HEK293T (cell line): Measurements from ENCODE around the gene LSP1.

Experiments
- CTCF ChIA-PET: fragments of 350-600 bp; formaldehyde crosslinking; extraction: SDS; loops from one replicate; lab custom pipeline; 2021; ENCODE audit warnings: antibody characterized with exemption, inconsistent platforms; lab: Yijun Ruan, JAX
- POLR2A ChIA-PET: fragments of 350-600 bp; formaldehyde crosslinking; extraction: SDS; loops from one replicate; lab custom pipeline; 2020; ENCODE audit warnings: antibody characterized with exemption, inconsistent platforms; lab: Yijun Ruan, JAX
- DNase-seq: peaks from one replicate; pipeline ENCODE4 v3.0.0; 2012; ENCODE audit warnings: mixed read lengths; ENCODE audit errors: extremely low spot score
- ARNT ChIP-seq: fragments of 450-650 bp; IDR thresholded peaks from 2 replicates; pipeline ENCODE4 v1.6.1; 2017; ENCODE audit warnings: mild to moderate bottlenecking
- BHLHE40 ChIP-seq: fragments of 450-650 bp; IDR thresholded peaks from 2 replicates; pipeline ENCODE4 v1.6.1; 2016; ENCODE audit warnings: mild to moderate bottlenecking, moderate library complexity, borderline replicate concordance
- CTBP1 ChIP-seq: fragments of 450-650 bp; IDR thresholded peaks from 2 replicates; pipeline ENCODE4 v1.6.1; 2016; ENCODE audit warnings: borderline replicate concordance
- ELF4 ChIP-seq: fragments of 450-650 bp; IDR thresholded peaks from 2 replicates; pipeline ENCODE4 v1.6.1; 2017; ENCODE audit warnings: antibody characterized with exemption
- FOXA1 ChIP-seq: fragments of 450-650 bp; IDR thresholded peaks from 2 replicates; pipeline ENCODE4 v1.6.1; 2016; ENCODE audit warnings: mild to moderate bottlenecking
- FOXK2 ChIP-seq: fragments of 450-650 bp; IDR thresholded peaks from 2 replicates; pipeline ENCODE4 v1.6.1; 2016; ENCODE audit warnings: mild to moderate bottlenecking
- FOXM1 ChIP-seq: fragments of 450-650 bp; IDR thresholded peaks from 2 replicates; pipeline ENCODE4 v1.6.1; 2017; ENCODE audit warnings: mild to moderate bottlenecking, borderline replicate concordance
- HDGF ChIP-seq: fragments of 450-650 bp; IDR thresholded peaks from 2 replicates; pipeline ENCODE4 v1.6.1; 2017; ENCODE audit warnings: antibody characterized with exemption, borderline replicate concordance
- L3MBTL2 ChIP-seq: fragments of 450-650 bp; conservative IDR thresholded peaks from 2 replicates; pipeline ENCODE4 v1.6.1; 2016; ENCODE audit warnings: mild to moderate bottlenecking
- LEF1 ChIP-seq: fragments of 450-650 bp; IDR thresholded peaks from 2 replicates; pipeline ENCODE4 v1.6.1; 2017; ENCODE audit warnings: mild to moderate bottlenecking, borderline replicate concordance
- NFRKB ChIP-seq: fragments of 450-650 bp; IDR thresholded peaks from 2 replicates; pipeline ENCODE4 v1.6.1; 2016; ENCODE audit warnings: mild to moderate bottlenecking, moderate library complexity
- PKNOX1 ChIP-seq: fragments of 450-650 bp; IDR thresholded peaks from 2 replicates; pipeline ENCODE4 v1.6.1; 2016
- SP1 ChIP-seq: fragments of 450-650 bp; IDR thresholded peaks from 2 replicates; pipeline ENCODE4 v1.6.1; 2017
- SUZ12 ChIP-seq: fragments of 450-650 bp; IDR thresholded peaks from 2 replicates; pipeline ENCODE4 v1.6.1; 2016; ENCODE audit warnings: mild to moderate bottlenecking
- TARDBP ChIP-seq: fragments of 450-650 bp; IDR thresholded peaks from 2 replicates; pipeline ENCODE4 v1.6.1; 2016
- ZNF384 ChIP-seq: fragments of 450-650 bp; IDR thresholded peaks from 2 replicates; pipeline ENCODE4 v1.6.1; 2016

Gene LSP1

GRCh38 chr11:1840780-1841480 lies 12.0 kb upstream of the LSP1 start:
- ChIA-PET POLR2A (no interaction called here), CTCF (interaction anchor here (1.4 kb wide), 1 partner anchor 8 kb away, joined by 5 read pairs; no protein-coding TSS in a partner anchor)
- TF ChIP-seq NFRKB (no peak), L3MBTL2 (no peak), ZNF384 (no peak), BHLHE40 (no peak), PKNOX1 (no peak), ARNT (no peak), SUZ12 (no peak), CTBP1 (no peak), FOXA1 (no peak), FOXM1 (no peak), FOXK2 (no peak), HDGF (no peak), ELF4 (no peak), SP1 (no peak), TARDBP (no peak), LEF1 (no peak)
- no peak for DNase-seq

GRCh38 chr11:1841511-1842148 lies 11.3 kb upstream of the LSP1 start:
- POLR2A ChIA-PET = no interaction called here
- TF ChIP-seq SP1 (no peak), PKNOX1 (no peak)
- CTCF ChIA-PET = interaction anchor here (1.1 to 1.4 kb wide), 2 partner anchors 8 to 9 kb away, joined by 3 to 5 read pairs; no protein-coding TSS in a partner anchor
- no peak for DNase-seq

GRCh38 chr11:1842149-1843097 lies 10.5 kb upstream of the LSP1 start:
- no peak for DNase-seq
- POLR2A ChIA-PET = no interaction called here
- TF ChIP-seq LEF1 (no peak), TARDBP (no peak), HDGF (no peak), BHLHE40 (no peak), CTBP1 (no peak), SP1 (no peak), FOXM1 (no peak), ELF4 (no peak), SUZ12 (no peak), L3MBTL2 (no peak), FOXK2 (no peak), ARNT (no peak), PKNOX1 (no peak), FOXA1 (no peak), ZNF384 (no peak), NFRKB (no peak)
- CTCF ChIA-PET = interaction anchor here (1.1 kb wide), 1 partner anchor 9 kb away, joined by 3 read pairs; no protein-coding TSS in a partner anchor

- CTCF ChIA-PET = interaction anchor here (1.1 kb wide), 1 partner anchor 10 kb away, joined by 3 read pairs; no protein-coding TSS in a partner anchor
- TF ChIP-seq NFRKB = no peak
- TF ChIP-seq LEF1 = no peak
- TF ChIP-seq CTBP1 = no peak
- no peak for TF ChIP-seq ELF4
- no peak for TF ChIP-seq ZNF384
- TF ChIP-seq TARDBP = no peak
- no peak for TF ChIP-seq ARNT
- TF ChIP-seq FOXA1 = no peak
- TF ChIP-seq PKNOX1 = no peak
- no peak for TF ChIP-seq BHLHE40
- POLR2A ChIA-PET = no interaction called here
- no peak for DNase-seq
These were observed 9.8 kb upstream of the LSP1 start for GRCh38 chr11:1843098-1843473.

- CTCF ChIA-PET = no interaction called here
- POLR2A ChIA-PET = no interaction called here
- TF ChIP-seq ELF4 (no peak), TARDBP (no peak), ARNT (no peak), NFRKB (no peak), ZNF384 (no peak), PKNOX1 (no peak)
- no peak for DNase-seq
These were observed 9.1 kb upstream of the LSP1 start for GRCh38 chr11:1843796-1844195.
